OCI-LY7 (cell line): ENCODE results near the gene CCDC117.

Source experiments
- EZH2phosphoT487 ChIP-seq: fragments of 200-600 bp; sonication (generic); IDR thresholded peaks from 2 replicates; pipeline ENCODE4 v1.6.1; 2018; ENCODE audit warnings: low read depth, borderline replicate concordance, mild to moderate bottlenecking, mixed run types, antibody characterized with exemption, low read length, moderate library complexity, mixed read lengths
- TF ChIP-seq, protein P1 (sequence below): fragments of 200-600 bp; sonication (generic); conservative IDR thresholded peaks from 2 replicates; pipeline ENCODE4 v1.5.1; 2014; ENCODE audit warnings: mild to moderate bottlenecking, antibody characterized with exemption, low read length, moderate library complexity, mixed read lengths

GRCh38 chr22:28774378-28774777 lies 1.9 kb downstream of the CCDC117 start:
- TF ChIP-seq, protein P1, sequence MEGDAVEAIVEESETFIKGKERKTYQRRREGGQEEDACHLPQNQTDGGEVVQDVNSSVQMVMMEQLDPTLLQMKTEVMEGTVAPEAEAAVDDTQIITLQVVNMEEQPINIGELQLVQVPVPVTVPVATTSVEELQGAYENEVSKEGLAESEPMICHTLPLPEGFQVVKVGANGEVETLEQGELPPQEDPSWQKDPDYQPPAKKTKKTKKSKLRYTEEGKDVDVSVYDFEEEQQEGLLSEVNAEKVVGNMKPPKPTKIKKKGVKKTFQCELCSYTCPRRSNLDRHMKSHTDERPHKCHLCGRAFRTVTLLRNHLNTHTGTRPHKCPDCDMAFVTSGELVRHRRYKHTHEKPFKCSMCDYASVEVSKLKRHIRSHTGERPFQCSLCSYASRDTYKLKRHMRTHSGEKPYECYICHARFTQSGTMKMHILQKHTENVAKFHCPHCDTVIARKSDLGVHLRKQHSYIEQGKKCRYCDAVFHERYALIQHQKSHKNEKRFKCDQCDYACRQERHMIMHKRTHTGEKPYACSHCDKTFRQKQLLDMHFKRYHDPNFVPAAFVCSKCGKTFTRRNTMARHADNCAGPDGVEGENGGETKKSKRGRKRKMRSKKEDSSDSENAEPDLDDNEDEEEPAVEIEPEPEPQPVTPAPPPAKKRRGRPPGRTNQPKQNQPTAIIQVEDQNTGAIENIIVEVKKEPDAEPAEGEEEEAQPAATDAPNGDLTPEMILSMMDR: no peak
- TF ChIP-seq EZH2phosphoT487: no peak
